IPS-18a (cell line): ENCODE data around the gene ANKRD60.

Source experiments
- H3K27ac ChIP-seq: one replicate; pipeline ENCODE4 v1.5.1; 2013; ENCODE audit warnings: low read length
- H3K27me3 ChIP-seq: one replicate; pipeline ENCODE4 v1.6.1; 2013; ENCODE audit warnings: mild to moderate bottlenecking, low read length; ENCODE audit not compliant: control insufficient read depth, insufficient read depth
- H3K36me3 ChIP-seq: one replicate; pipeline ENCODE4 v1.6.1; 2013; ENCODE audit warnings: low read depth, low read length; ENCODE audit not compliant: control insufficient read depth
- H3K4me1 ChIP-seq: one replicate; pipeline ENCODE4 v1.6.1; 2013; ENCODE audit warnings: low read depth, low read length; ENCODE audit not compliant: control insufficient read depth
- H3K4me3 ChIP-seq: one replicate; pipeline ENCODE4 v1.5.1; 2013; ENCODE audit warnings: low read length
- H3K9ac ChIP-seq: one replicate; pipeline ENCODE4 v1.6.1; 2013; ENCODE audit warnings: mild to moderate bottlenecking, low read length, moderate library complexity
- H3K9me3 ChIP-seq: one replicate; pipeline ENCODE4 v1.6.1; 2013; ENCODE audit warnings: low read depth, low read length; ENCODE audit not compliant: control insufficient read depth

Gene ANKRD60

DNA sequence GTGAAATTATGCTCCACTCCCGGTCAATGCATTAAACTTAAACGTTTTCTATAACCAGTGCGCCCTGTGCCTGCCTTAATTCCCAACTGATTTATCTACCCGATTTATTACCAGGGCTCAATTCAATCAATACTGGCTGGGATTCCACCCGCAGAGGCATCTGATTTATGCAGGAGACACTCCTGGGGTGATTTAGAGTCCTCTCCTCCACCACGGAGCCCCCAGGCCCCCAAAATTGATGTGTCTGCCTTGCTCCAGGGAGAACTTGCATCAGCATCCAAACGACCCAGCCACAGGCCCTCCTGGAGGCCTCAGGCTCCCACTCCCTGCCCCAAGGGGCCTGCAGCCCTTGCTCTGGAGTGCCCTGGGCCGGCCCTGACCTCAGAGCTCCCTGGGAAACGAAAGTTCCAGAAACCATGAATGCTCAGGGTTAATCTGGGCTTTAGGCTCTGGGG is 29.5 kb downstream of the ANKRD60 start:
- Histone ChIP-seq H3K27ac (no peak overlapping the region), H3K36me3 (no peaks in the 10 kb centered on the region), H3K27me3 (no peaks in the 10 kb centered on the region), H3K4me3 (no peak overlapping the region), H3K9me3 (no peaks in the 10 kb centered on the region), H3K4me1 (no peaks in the 10 kb centered on the region), H3K9ac (no peak overlapping the region)

DNA sequence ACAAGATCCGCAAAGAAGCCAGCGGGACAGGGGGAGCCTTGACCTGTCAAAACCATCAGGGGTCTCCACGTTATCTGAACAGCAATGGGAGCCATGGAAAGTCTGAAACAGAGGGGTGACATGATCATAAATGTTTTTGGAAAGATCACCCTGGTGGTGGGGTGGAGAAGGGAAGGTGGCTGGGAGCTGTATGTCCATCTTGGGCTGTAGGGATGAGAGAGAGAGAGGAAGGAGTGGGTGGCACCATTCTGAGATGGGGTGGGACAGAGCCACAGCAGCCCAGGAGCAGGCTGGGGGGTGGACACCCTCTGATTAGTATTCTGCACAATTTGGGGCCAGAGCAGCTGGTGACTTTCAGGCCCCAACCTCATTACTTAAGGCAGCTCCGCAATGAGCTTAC is 30.1 kb downstream of the ANKRD60 start:
- H3K36me3 ChIP-seq = no peaks in the 10 kb centered on the region
- H3K9me3 ChIP-seq = no peaks in the 10 kb centered on the region
- H3K27ac ChIP-seq = no peak overlapping the region
- H3K4me3 ChIP-seq = no peak overlapping the region
- no peak overlapping the region for H3K9ac ChIP-seq
- H3K27me3 ChIP-seq = no peaks in the 10 kb centered on the region
- H3K4me1 ChIP-seq = no peaks in the 10 kb centered on the region

DNA sequence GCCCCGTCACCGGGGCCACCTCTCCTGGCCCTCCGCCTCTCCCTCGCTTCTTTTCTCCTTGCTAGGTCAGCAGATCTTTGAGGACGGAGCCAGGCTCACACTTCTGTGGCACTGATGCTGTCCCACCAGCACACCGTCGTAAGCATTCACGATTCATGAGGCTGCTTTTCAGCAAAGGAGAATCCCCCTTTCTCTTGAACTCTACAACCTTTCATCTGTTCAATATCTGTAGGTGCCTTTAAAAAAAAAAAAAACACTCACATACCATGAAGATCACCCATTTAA is 31.3 kb downstream of the ANKRD60 start:
- Histone ChIP-seq H3K4me3 (no peak overlapping the region), H3K36me3 (no peaks in the 10 kb centered on the region), H3K27ac (no peak overlapping the region), H3K9me3 (no peaks in the 10 kb centered on the region), H3K27me3 (no peaks in the 10 kb centered on the region), H3K4me1 (no peaks in the 10 kb centered on the region), H3K9ac (no peak overlapping the region)

DNA sequence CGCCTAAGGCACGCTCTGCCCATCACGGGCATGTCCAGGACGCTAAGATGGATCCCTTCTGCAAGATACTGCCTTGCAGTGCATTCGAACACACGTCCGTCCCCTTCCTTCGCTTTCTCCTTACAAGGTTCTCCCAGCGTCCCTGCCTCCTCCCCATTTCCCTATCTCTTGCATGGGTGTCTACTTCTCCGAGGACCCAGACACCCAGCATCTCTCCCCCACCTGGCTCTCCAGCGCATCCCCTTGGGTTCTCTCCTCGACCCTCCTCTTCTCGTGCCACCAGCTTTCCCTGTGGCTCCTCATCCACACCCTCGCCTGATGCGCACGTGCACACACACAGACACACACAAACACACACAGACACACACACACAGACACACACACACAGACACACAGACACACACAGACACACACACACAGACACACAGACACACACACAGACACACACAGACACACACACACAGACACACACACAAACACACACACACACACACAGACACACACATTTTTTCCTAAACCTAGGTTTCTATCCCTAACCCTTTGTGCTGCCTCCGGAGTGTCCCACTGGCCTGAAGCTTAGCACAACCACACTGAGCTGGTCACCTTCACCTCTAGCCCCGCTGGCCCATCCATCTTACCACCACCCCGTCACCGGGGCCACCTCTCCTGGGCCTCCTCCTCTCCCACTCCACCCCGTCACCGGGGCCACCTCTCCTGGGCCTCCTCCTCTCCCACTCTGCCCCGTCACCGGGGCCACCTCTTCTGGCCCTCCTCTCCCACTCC is 31.9 kb downstream of the ANKRD60 start:
- no peak overlapping the region for H3K4me3 ChIP-seq
- no peaks in the 10 kb centered on the region for H3K27me3 ChIP-seq
- no peaks in the 10 kb centered on the region for H3K9me3 ChIP-seq
- H3K27ac ChIP-seq = no peak overlapping the region
- no peaks in the 10 kb centered on the region for H3K36me3 ChIP-seq
- H3K4me1 ChIP-seq = no peaks in the 10 kb centered on the region
- no peak overlapping the region for H3K9ac ChIP-seq

DNA sequence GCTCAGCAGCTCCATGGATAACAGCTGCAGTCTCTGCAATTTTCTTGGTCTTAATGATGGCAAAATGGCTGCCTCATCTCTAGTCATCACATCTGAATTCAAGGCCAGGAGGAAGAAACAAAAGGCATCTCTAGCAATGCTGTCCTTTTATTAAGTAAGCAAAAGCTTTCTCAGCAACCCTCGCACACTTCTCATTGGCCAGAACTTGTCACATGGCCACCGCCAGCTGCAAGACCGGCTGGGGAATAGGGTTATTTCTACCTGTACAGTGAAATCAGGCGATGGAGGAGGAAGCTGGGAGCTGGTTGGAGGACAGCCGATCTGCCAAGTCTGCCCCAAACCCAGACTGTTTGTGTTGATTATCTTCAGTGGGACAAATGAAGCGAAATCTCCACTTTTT is 33.4 kb downstream of the ANKRD60 start:
- Histone ChIP-seq H3K4me3 (no peak overlapping the region), H3K27me3 (no peaks in the 10 kb centered on the region), H3K9me3 (no peaks in the 10 kb centered on the region), H3K36me3 (no peaks in the 10 kb centered on the region), H3K27ac (no peak overlapping the region), H3K9ac (no peak overlapping the region), H3K4me1 (no peaks in the 10 kb centered on the region)

DNA sequence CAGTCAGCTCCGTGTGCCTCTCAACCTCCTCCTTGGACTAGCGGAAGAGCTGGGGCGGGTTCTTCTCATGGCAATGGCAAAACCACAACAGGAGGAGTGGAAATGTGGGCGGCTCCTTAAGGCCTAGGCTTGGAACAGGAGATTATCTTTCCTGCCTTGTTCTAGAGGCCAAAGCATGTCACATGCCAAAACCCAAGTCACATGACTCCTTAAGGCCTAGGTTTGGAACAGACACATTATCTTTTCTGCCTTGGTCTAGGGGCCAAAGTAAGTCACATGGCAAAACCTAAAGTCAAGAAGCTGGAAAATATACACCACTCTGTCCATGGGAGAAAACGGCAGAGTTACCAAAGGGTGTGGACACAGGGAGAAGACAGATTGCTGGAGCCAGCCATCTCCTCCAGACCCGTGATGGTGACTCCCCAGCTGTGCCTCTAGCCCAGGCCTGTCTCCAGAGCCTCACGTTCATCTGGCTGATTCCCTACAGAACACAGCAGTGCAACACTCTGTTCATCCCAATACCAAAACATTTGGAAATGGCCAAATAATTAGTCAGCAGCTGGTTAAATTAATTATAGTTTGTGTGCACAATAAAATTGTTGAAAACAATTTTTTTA is 34.2 kb downstream of the ANKRD60 start:
- no peaks in the 10 kb centered on the region for H3K27me3 ChIP-seq

DNA sequence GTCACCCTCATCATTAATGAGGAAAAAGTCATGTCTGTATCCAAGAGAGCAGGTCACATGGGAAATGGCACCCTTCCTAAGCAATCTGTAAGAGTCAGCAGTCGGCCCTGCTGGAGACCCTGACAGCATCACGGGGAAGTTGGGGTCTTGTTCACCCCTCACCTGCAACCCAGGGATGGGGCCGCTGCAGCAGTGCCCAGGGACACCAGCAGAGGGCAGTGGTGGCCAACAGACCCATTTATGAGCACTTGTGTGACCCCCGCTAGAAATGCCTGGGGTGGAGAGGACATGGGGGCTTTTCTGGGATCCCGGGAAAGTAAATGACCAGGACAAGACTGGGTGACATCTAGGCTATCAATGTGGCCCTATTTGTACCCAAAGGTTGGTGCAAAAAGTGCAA is 35.9 kb downstream of the ANKRD60 start:
- H3K27me3 ChIP-seq = no peaks in the 10 kb centered on the region
- no peak overlapping the region for H3K9ac ChIP-seq
- H3K36me3 ChIP-seq = no peaks in the 10 kb centered on the region

More for the DNA sequence above, 34.2 kb downstream of the ANKRD60 start:
- no peaks in the 10 kb centered on the region for H3K36me3 ChIP-seq
- no peaks in the 10 kb centered on the region for H3K4me1 ChIP-seq
- no peaks in the 10 kb centered on the region for H3K9me3 ChIP-seq
- no peak overlapping the region for H3K4me3 ChIP-seq
- H3K9ac ChIP-seq = no peak overlapping the region
- no peak overlapping the region for H3K27ac ChIP-seq

DNA sequence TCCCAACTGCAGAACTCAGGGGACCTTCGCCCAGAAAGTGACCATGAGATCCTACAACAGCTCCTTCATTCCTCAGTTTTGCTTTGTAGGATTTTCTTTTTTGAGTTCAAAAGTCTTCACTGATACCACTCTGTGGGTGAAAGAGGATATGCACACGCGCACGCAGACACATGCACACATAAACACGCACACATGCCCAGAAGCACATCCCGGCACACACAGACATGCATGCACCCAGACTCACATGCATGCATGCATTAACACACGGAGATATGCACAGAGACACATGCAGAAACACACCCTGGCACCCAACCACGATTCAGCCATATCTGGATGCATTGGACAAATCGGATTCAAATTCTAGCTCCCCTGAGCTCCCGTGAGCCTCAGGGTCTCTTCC is 36.4 kb downstream of the ANKRD60 start:
- H3K9me3 ChIP-seq = no peaks in the 10 kb centered on the region
- H3K4me1 ChIP-seq = no peaks in the 10 kb centered on the region
- no peak overlapping the region for H3K4me3 ChIP-seq
- no peaks in the 10 kb centered on the region for H3K36me3 ChIP-seq
- H3K27ac ChIP-seq = no peak overlapping the region
- no peak overlapping the region for H3K9ac ChIP-seq
- H3K27me3 ChIP-seq = no peaks in the 10 kb centered on the region

More for the DNA sequence above, 35.9 kb downstream of the ANKRD60 start:
- Histone ChIP-seq H3K27ac (no peak overlapping the region), H3K9me3 (no peaks in the 10 kb centered on the region), H3K4me1 (no peaks in the 10 kb centered on the region), H3K4me3 (no peak overlapping the region)

DNA sequence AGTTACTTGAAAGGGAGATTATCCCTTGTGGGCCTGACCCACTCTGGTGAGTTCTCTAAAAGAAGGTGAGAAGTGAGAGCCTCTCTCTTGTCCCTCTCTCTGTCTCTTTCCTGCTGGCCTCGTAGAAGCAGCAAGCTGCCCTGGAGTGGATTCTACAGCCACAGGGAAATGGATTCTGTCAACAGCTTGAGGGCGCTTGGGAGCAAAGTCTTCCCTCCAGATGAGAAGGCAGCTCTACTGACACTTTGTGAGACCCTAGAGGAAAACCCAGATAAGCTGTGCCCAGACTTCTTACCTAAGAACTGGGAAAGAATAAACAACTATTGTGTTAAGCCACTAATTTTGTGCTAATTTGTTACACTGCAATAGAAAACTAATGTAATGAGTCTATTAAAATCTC is 39.9 kb downstream of the ANKRD60 start:
- Histone ChIP-seq H3K4me1 (no peaks in the 10 kb centered on the region), H3K36me3 (no peaks in the 10 kb centered on the region), H3K27ac (no peak overlapping the region), H3K9me3 (no peaks in the 10 kb centered on the region), H3K4me3 (no peak overlapping the region), H3K27me3 (no peaks in the 10 kb centered on the region), H3K9ac (no peak overlapping the region)

DNA sequence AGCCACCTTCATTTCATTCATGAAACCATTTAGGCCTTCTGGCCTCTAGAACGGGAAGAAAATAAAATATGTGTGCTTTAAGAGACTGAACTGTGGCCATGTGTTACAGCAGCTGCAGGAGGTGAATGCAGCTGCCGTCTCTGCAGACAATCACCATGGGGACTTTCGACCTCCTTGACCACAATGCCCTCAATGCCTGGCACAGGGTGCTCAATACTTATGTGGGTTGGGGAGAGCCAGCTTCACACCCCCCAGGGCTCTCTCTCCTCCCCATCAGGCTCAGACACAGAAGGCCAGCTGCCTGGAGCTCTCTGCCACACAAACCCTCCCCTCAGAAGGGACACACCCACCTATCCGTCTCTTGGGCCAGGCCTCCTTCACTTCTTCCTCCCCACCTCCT is 43.5 kb downstream of the ANKRD60 start:
- Histone ChIP-seq H3K4me1 (no peaks in the 10 kb centered on the region), H3K4me3 (no peak overlapping the region), H3K9me3 (no peaks in the 10 kb centered on the region), H3K9ac (no peak overlapping the region), H3K27ac (no peak overlapping the region), H3K36me3 (no peaks in the 10 kb centered on the region), H3K27me3 (peaks cover 4% of the 10 kb centered on the region)

DNA sequence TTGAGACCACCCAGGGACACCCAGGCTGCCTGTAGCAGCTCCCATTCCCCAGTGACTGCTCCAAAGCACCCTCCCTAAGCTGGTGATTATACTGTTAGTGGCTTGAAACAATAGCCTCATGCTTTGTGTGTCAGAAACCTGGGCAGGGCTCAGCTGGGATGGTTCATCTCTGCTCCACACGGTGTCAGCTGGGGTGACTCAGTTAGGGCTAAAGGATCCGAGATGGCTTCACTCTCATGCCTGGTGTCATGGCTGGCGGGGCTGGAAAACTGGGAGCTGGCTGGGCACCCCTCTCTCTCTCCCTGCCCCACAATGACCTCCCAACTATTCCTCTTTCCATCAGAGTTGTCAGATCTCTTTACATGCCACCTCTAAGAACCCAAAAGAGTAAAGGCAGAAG is 44.4 kb downstream of the ANKRD60 start:
- H3K36me3 ChIP-seq = no peaks in the 10 kb centered on the region
- no peaks in the 10 kb centered on the region for H3K9me3 ChIP-seq
- no peaks in the 10 kb centered on the region for H3K4me1 ChIP-seq
- H3K4me3 ChIP-seq = no peak overlapping the region
- H3K9ac ChIP-seq = no peak overlapping the region
- H3K27ac ChIP-seq = no peak overlapping the region
- H3K27me3 ChIP-seq = peaks cover 13% of the 10 kb centered on the region

DNA sequence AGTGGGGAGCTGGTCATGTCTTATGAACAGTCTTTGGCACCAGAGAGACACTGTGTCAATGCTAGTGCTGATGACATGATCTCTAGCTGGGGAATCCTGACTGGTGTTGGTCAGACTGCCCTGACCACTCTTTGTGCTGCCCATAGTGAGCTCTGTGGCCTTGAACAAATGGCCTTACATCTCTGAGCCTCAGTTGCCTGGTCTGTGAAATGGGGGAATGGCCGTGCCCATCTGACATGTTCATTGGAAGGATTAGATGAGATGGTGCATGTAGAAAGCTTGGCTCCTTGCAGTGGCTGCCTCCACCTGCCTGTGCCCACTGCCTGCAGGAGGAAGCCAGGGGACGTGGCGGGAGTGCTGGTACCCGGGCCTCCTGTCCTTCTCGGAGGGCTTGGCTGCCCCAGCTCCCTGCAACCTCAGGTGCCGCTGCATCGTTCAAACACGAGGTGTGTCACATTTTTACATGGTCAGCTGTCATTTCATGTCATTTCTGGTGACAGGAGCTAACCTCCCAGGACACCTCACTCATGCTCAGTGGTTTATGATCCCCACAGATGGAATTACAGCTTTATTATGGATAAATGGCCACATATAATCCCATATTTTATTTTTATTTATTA is 45.8 kb downstream of the ANKRD60 start:
- Histone ChIP-seq H3K9ac (no peak overlapping the region), H3K27ac (no peak overlapping the region), H3K4me3 (no peak overlapping the region), H3K36me3 (no peaks in the 10 kb centered on the region), H3K9me3 (no peaks in the 10 kb centered on the region), H3K4me1 (no peaks in the 10 kb centered on the region), H3K27me3 (peaks cover 23% of the 10 kb centered on the region)
